ENCODE measurements around the gene PVALEF. TPM values are rescaled to one million over a fixed set of nuclear protein-coding genes. Genes with fewer than 3 reads are reported as not detected.

PVALEF gene
- total and polyA plus RNA-seq, 2 experiments from 2014 or later: 0.37 to 0.86 TPM

- Histone ChIP-seq H3K9me3 (ENCODE audit: low read depth) (no peaks in the 10 kb centered on the region), H3K36me3 (peaks cover 6% of the 10 kb centered on the region), H3K4me3 (no peak overlapping the region), H3K27me3 (no peaks in the 10 kb centered on the region), H3K27ac (no peak overlapping the region), H3K4me1 (ENCODE audit: low read depth) (peaks cover 7% of the 10 kb centered on the region)
- TF ChIP-seq, protein P1, sequence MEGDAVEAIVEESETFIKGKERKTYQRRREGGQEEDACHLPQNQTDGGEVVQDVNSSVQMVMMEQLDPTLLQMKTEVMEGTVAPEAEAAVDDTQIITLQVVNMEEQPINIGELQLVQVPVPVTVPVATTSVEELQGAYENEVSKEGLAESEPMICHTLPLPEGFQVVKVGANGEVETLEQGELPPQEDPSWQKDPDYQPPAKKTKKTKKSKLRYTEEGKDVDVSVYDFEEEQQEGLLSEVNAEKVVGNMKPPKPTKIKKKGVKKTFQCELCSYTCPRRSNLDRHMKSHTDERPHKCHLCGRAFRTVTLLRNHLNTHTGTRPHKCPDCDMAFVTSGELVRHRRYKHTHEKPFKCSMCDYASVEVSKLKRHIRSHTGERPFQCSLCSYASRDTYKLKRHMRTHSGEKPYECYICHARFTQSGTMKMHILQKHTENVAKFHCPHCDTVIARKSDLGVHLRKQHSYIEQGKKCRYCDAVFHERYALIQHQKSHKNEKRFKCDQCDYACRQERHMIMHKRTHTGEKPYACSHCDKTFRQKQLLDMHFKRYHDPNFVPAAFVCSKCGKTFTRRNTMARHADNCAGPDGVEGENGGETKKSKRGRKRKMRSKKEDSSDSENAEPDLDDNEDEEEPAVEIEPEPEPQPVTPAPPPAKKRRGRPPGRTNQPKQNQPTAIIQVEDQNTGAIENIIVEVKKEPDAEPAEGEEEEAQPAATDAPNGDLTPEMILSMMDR (IDR thresholded peaks at IDR 0.05; ENCODE audit: low read depth, low read length): no peak
- no peak for DNase-seq (ENCODE audit: low read depth in 1 of 2, low spot score in 1 of 2)
These were observed 63.7 kb downstream of the PVALEF start for GRCh38 chr17:81228834-81229665.

DNA sequence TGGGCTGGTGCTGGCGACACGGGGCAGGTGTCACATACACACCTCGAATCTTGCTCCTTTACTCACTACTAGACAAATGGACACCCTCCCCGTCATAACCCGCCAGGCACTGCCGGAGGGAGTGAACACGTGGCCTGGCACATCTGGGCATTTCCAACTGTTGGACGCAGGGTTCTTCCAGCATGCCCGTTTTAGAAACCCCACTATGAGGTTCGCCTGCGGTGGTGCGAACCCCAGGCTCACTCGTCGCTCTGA, 64.3 kb downstream of the PVALEF start:
- TF ChIP-seq, protein P1 (IDR thresholded peaks at IDR 0.05; ENCODE audit: low read depth, low read length): no peak
- Histone ChIP-seq H3K36me3 (peaks cover 6% of the 10 kb centered on the region), H3K4me1 (ENCODE audit: low read depth) (peaks cover 11% of the 10 kb centered on the region)

GRCh38 chr17:81230043-81230820, 64.9 kb downstream of the PVALEF start:
- TF ChIP-seq, protein P1 (IDR thresholded peaks at IDR 0.05; ENCODE audit: low read depth, low read length): peak; percentile 32
- H3K36me3 ChIP-seq: peaks cover 6% of the 10 kb centered on the region
- DNase-seq (ENCODE audit: low read depth in 1 of 2, low spot score in 1 of 2): no peak
- H3K9me3 ChIP-seq (ENCODE audit: low read depth): no peaks in the 10 kb centered on the region
- H3K27ac ChIP-seq: no peak overlapping the region
- H3K27me3 ChIP-seq: no peaks in the 10 kb centered on the region
- peaks cover 15% of the 10 kb centered on the region for H3K4me1 ChIP-seq (ENCODE audit: low read depth)
- no peak overlapping the region for H3K4me3 ChIP-seq

More for the DNA sequence above, 64.3 kb downstream of the PVALEF start:
- Histone ChIP-seq H3K4me3 (no peak overlapping the region), H3K27me3 (no peaks in the 10 kb centered on the region), H3K27ac (no peak overlapping the region), H3K9me3 (ENCODE audit: low read depth) (no peaks in the 10 kb centered on the region)
- DNase-seq (ENCODE audit: low read depth in 1 of 2, low spot score in 1 of 2): no peak

GRCh38 chr17:81231121-81231645, 65.9 kb downstream of the PVALEF start:
- Histone ChIP-seq H3K4me1 (ENCODE audit: low read depth) (peaks cover 15% of the 10 kb centered on the region), H3K4me3 (no peak overlapping the region), H3K9me3 (ENCODE audit: low read depth) (no peaks in the 10 kb centered on the region), H3K27ac (no peak overlapping the region), H3K36me3 (peaks cover 6% of the 10 kb centered on the region), H3K27me3 (no peaks in the 10 kb centered on the region)
- DNase-seq (ENCODE audit: low read depth in 1 of 2, low spot score in 1 of 2): no peak
- TF ChIP-seq, protein P1 (IDR thresholded peaks at IDR 0.05; ENCODE audit: low read depth, low read length): no peak

- Histone ChIP-seq H3K27ac (no peak overlapping the region), H3K4me1 (ENCODE audit: low read depth) (peaks cover 15% of the 10 kb centered on the region), H3K36me3 (peaks cover 6% of the 10 kb centered on the region), H3K9me3 (ENCODE audit: low read depth) (no peaks in the 10 kb centered on the region), H3K4me3 (no peak overlapping the region), H3K27me3 (no peaks in the 10 kb centered on the region)
- no peak for DNase-seq (ENCODE audit: low read depth in 1 of 2, low spot score in 1 of 2)
- TF ChIP-seq, protein P1 (IDR thresholded peaks at IDR 0.05; ENCODE audit: low read depth, low read length): no peak
These were observed 66.7 kb downstream of the PVALEF start for GRCh38 chr17:81231766-81232581.
